ENCODE measurements around the gene YIPF2.

DNA sequence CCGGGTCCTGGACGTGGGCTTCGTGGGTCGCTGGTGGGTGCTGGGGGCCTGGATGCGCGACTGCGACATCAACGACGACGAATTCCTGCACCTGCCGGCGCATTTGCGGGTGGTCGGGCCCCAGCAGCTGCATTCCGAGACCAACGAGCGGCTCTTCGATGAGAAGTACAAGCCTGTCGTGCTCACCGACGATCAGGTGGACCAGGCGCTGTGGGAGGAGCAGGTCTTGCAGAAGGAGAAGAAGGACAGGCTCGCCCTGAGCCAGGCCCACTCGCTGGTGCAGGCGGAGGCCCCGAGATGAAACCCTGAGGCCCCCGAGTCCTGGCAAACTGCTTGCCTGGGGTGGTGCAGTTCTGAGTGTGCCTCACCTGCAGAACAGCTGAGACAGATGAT is 959 bp upstream of the YIPF2 start:
- TF ChIP-seq BHLHE40 (IDR thresholded peaks at IDR 0.05; ENCODE audit: borderline replicate concordance) (no peak), SUZ12 (IDR thresholded peaks at IDR 0.05) (no peak), FOXM1 (IDR thresholded peaks at IDR 0.05; ENCODE audit: borderline replicate concordance) (no peak), FOXK2 (IDR thresholded peaks at IDR 0.05) (no peak), ARNT (IDR thresholded peaks at IDR 0.05) (no peak), PKNOX1 (IDR thresholded peaks at IDR 0.05) (no peak), SP1 (IDR thresholded peaks at IDR 0.05) (no peak), ELF4 (IDR thresholded peaks at IDR 0.05) (no peak), LEF1 (IDR thresholded peaks at IDR 0.05; ENCODE audit: borderline replicate concordance) (no peak), ZNF384 (IDR thresholded peaks at IDR 0.05) (no peak), TARDBP (IDR thresholded peaks at IDR 0.05) (no peak)
